Measurements from ENCODE around the gene SLC35D1.
A peak's percentile ranks its signal among the peaks of the same experiment; 100 is the strongest.
"Not testable (repeated sequence)": the region's sequence is repeated elsewhere in the genome, so short reads cannot be mapped to it uniquely, and the experiment has no call there.

The SLC35D1 gene

GRCh38 chr1:67077593-67077992, 23.6 kb upstream of the SLC35D1 start:
- Histone ChIP-seq H3K4me1 (ENCODE audit: control insufficient read depth, insufficient read depth, low read length) (no peaks in the 10 kb centered on the region), H3K27me3 (ENCODE audit: control insufficient read depth, insufficient read depth, low read length, poor library complexity, severe bottlenecking) (no peaks in the 10 kb centered on the region), H3K36me3 (ENCODE audit: control insufficient read depth, insufficient read depth, low read length) (no peaks in the 10 kb centered on the region), H3K9me3 (ENCODE audit: control insufficient read depth, low read length) (peaks cover 2% of the 10 kb centered on the region), H3K4me3 (ENCODE audit: insufficient read depth, low read depth, low read length) (no peak overlapping the region), H3K27ac (ENCODE audit: insufficient read depth, low read depth, low read length, poor library complexity, severe bottlenecking) (no peak overlapping the region)
- 89 to 94% methylated on average over 1 of the region's 1 CpG for WGBS, 2 experiments

- WGBS, 2 experiments: 71 to 94% methylated on average over 1 of the region's 1 CpG
- Histone ChIP-seq H3K36me3 (ENCODE audit: control insufficient read depth, insufficient read depth, low read length) (no peaks in the 10 kb centered on the region), H3K4me1 (ENCODE audit: control insufficient read depth, insufficient read depth, low read length) (no peaks in the 10 kb centered on the region), H3K27me3 (ENCODE audit: control insufficient read depth, insufficient read depth, low read length, poor library complexity, severe bottlenecking) (no peaks in the 10 kb centered on the region), H3K9me3 (ENCODE audit: control insufficient read depth, low read length) (peaks cover 2% of the 10 kb centered on the region), H3K27ac (ENCODE audit: insufficient read depth, low read depth, low read length, poor library complexity, severe bottlenecking) (no peak overlapping the region), H3K4me3 (ENCODE audit: insufficient read depth, low read depth, low read length) (no peak overlapping the region)
These were observed 18.8 kb upstream of the SLC35D1 start for GRCh38 chr1:67072749-67073148.

GRCh38 chr1:67067655-67068054, 13.7 kb upstream of the SLC35D1 start:
- H3K36me3 ChIP-seq (ENCODE audit: control insufficient read depth, insufficient read depth, low read length); H3K4me3 ChIP-seq (ENCODE audit: insufficient read depth, low read depth, low read length); H3K27ac ChIP-seq (ENCODE audit: insufficient read depth, low read depth, low read length, poor library complexity, severe bottlenecking); H3K4me1 ChIP-seq (ENCODE audit: control insufficient read depth, insufficient read depth, low read length); H3K9me3 ChIP-seq (ENCODE audit: control insufficient read depth, low read length); H3K27me3 ChIP-seq (ENCODE audit: control insufficient read depth, insufficient read depth, low read length, poor library complexity, severe bottlenecking): not testable (repeated sequence)
- 62 to 65% methylated on average over 3 of the region's 3 CpGs for WGBS, 2 experiments

DNA sequence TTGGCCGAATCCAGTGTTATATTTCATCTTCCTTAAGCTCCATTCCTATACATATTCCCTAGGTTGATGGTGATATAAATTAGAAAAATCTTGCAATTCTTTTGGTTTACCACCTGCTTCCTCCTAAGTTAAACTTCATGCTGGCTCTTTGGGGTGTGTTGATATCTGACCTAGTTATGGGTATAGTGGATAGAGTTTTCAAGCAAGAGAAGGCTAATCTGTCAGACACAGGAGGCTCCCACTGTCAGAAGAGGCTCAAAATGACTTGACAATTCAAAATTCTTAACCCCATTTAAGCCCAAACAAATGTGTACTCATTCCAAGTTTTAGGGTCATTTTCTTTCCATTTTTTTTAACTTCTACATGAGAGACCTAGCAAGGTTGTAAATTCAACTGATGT, 8.5 kb upstream of the SLC35D1 start:
- H3K4me1 ChIP-seq (ENCODE audit: control insufficient read depth, insufficient read depth, low read length): peaks cover 4% of the 10 kb centered on the region
- no peak overlapping the region for H3K27ac ChIP-seq (ENCODE audit: insufficient read depth, low read depth, low read length, poor library complexity, severe bottlenecking)
- WGBS, 2 experiments: 50 to 100% methylated on average over 1 of the region's 1 CpG
- H3K4me3 ChIP-seq (ENCODE audit: insufficient read depth, low read depth, low read length): no peak overlapping the region
- H3K36me3 ChIP-seq (ENCODE audit: control insufficient read depth, insufficient read depth, low read length): no peaks in the 10 kb centered on the region
- no peaks in the 10 kb centered on the region for H3K27me3 ChIP-seq (ENCODE audit: control insufficient read depth, insufficient read depth, low read length, poor library complexity, severe bottlenecking)
- H3K9me3 ChIP-seq (ENCODE audit: control insufficient read depth, low read length): peaks cover 3% of the 10 kb centered on the region

GRCh38 chr1:67061266-67061665, 7.3 kb upstream of the SLC35D1 start:
- Histone ChIP-seq H3K27me3 (ENCODE audit: control insufficient read depth, insufficient read depth, low read length, poor library complexity, severe bottlenecking) (no peaks in the 10 kb centered on the region), H3K36me3 (ENCODE audit: control insufficient read depth, insufficient read depth, low read length) (no peaks in the 10 kb centered on the region), H3K9me3 (ENCODE audit: control insufficient read depth, low read length) (no peaks in the 10 kb centered on the region), H3K4me1 (ENCODE audit: control insufficient read depth, insufficient read depth, low read length) (peaks cover 4% of the 10 kb centered on the region), H3K27ac (ENCODE audit: insufficient read depth, low read depth, low read length, poor library complexity, severe bottlenecking) (no peak overlapping the region), H3K4me3 (ENCODE audit: insufficient read depth, low read depth, low read length) (no peak overlapping the region)
- WGBS, 2 experiments: 90 to 94% methylated on average over 2 of the region's 2 CpGs

- peaks cover 4% of the 10 kb centered on the region for H3K4me1 ChIP-seq (ENCODE audit: control insufficient read depth, insufficient read depth, low read length)
- WGBS, 2 experiments: 92 to 95% methylated on average over 2 of the region's 2 CpGs
- no peaks in the 10 kb centered on the region for H3K36me3 ChIP-seq (ENCODE audit: control insufficient read depth, insufficient read depth, low read length)
- H3K9me3 ChIP-seq (ENCODE audit: control insufficient read depth, low read length): no peaks in the 10 kb centered on the region
- H3K27me3 ChIP-seq (ENCODE audit: control insufficient read depth, insufficient read depth, low read length, poor library complexity, severe bottlenecking): no peaks in the 10 kb centered on the region
- H3K4me3 ChIP-seq (ENCODE audit: insufficient read depth, low read depth, low read length): no peak overlapping the region
- H3K27ac ChIP-seq (ENCODE audit: insufficient read depth, low read depth, low read length, poor library complexity, severe bottlenecking): no peak overlapping the region
These were observed 6.9 kb upstream of the SLC35D1 start for GRCh38 chr1:67060811-67061218.

DNA sequence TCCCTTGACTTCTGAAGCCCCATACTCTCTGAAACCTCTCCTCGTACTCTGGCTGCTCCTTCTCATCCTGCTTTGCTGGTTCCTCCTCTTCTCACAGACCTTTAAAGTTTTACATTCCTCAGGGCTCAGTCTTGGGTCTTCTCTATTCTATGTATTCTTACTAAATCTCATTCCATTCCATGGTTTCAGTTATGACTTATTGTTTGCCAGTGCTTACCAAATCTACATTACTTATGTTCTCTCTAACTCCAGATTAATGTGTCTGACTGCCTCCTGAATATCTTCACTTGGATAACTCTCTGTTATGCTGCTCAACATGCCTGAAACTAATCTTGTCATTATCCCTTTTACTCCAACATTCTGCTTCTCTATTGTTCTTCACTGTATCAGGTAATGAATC, 5.4 kb upstream of the SLC35D1 start:
- WGBS, 2 experiments: 92 to 95% methylated on average over 1 of the region's 1 CpG
- Histone ChIP-seq H3K4me3 (ENCODE audit: insufficient read depth, low read depth, low read length) (no peak overlapping the region), H3K27ac (ENCODE audit: insufficient read depth, low read depth, low read length, poor library complexity, severe bottlenecking) (no peak overlapping the region), H3K27me3 (ENCODE audit: control insufficient read depth, insufficient read depth, low read length, poor library complexity, severe bottlenecking) (no peaks in the 10 kb centered on the region), H3K36me3 (ENCODE audit: control insufficient read depth, insufficient read depth, low read length) (no peaks in the 10 kb centered on the region), H3K9me3 (ENCODE audit: control insufficient read depth, low read length) (no peaks in the 10 kb centered on the region), H3K4me1 (ENCODE audit: control insufficient read depth, insufficient read depth, low read length) (peaks cover 4% of the 10 kb centered on the region)

DNA sequence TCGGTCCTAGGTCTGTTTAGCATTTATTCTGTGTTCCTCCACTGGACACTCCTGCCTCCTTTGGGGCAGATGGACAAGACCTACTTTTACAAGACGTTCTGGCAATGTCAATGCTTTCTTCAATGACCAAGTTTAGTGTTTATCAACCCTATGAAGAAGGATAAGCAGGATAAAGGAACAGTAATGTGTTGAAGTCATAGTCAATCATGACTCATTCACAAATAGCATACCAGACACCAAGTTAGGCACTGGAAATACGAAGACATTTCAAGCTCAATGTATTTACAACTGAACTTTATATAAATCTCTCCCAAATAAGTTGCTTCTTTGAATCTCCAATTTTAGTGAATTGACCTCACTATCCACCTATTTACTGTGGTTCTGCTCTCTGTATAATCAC, 4.8 kb upstream of the SLC35D1 start:
- Histone ChIP-seq H3K4me3 (ENCODE audit: insufficient read depth, low read depth, low read length) (no peak overlapping the region), H3K27ac (ENCODE audit: insufficient read depth, low read depth, low read length, poor library complexity, severe bottlenecking) (no peak overlapping the region), H3K9me3 (ENCODE audit: control insufficient read depth, low read length) (no peaks in the 10 kb centered on the region), H3K4me1 (ENCODE audit: control insufficient read depth, insufficient read depth, low read length) (peaks cover 4% of the 10 kb centered on the region), H3K36me3 (ENCODE audit: control insufficient read depth, insufficient read depth, low read length) (no peaks in the 10 kb centered on the region), H3K27me3 (ENCODE audit: control insufficient read depth, insufficient read depth, low read length, poor library complexity, severe bottlenecking) (no peaks in the 10 kb centered on the region)
- 86 to 88% methylated on average over 3 of the region's 3 CpGs for WGBS, 2 experiments

- H3K4me3 ChIP-seq (ENCODE audit: insufficient read depth, low read depth, low read length): no peak overlapping the region
- H3K9me3 ChIP-seq (ENCODE audit: control insufficient read depth, low read length): no peaks in the 10 kb centered on the region
- peaks cover 4% of the 10 kb centered on the region for H3K4me1 ChIP-seq (ENCODE audit: control insufficient read depth, insufficient read depth, low read length)
- no peak overlapping the region for H3K27ac ChIP-seq (ENCODE audit: insufficient read depth, low read depth, low read length, poor library complexity, severe bottlenecking)
- 62 to 63% methylated on average over 1 of the region's 1 CpG for WGBS, 2 experiments
- no peaks in the 10 kb centered on the region for H3K36me3 ChIP-seq (ENCODE audit: control insufficient read depth, insufficient read depth, low read length)
- H3K27me3 ChIP-seq (ENCODE audit: control insufficient read depth, insufficient read depth, low read length, poor library complexity, severe bottlenecking): no peaks in the 10 kb centered on the region
These were observed 4.3 kb upstream of the SLC35D1 start for GRCh38 chr1:67058242-67058641.

DNA sequence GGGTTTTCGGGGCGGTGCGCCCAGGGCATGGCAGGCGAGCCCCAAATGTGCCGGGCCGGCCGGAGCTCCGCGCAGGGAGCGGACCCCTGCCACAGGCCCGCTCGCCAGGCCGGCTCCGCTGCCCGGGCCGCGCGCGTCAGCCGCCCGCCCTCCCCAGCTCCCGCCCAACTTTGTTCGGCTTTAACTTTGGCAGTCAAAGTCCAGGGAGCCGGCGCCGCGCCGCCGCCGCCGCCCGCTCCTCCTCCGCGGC, 488 bp downstream of the SLC35D1 start:
- peaks cover 3% of the 10 kb centered on the region for H3K36me3 ChIP-seq (ENCODE audit: control insufficient read depth, insufficient read depth, low read length)
- 0% methylated on average over 34 of the region's 34 CpGs for WGBS, 2 experiments
- H3K4me1 ChIP-seq (ENCODE audit: control insufficient read depth, insufficient read depth, low read length): no peaks in the 10 kb centered on the region
- H3K27ac ChIP-seq (ENCODE audit: insufficient read depth, low read depth, low read length, poor library complexity, severe bottlenecking): peak overlapping the region; percentile 90
- H3K4me3 ChIP-seq (ENCODE audit: insufficient read depth, low read depth, low read length): peak overlapping the region; percentile 88
- H3K27me3 ChIP-seq (ENCODE audit: control insufficient read depth, insufficient read depth, low read length, poor library complexity, severe bottlenecking): no peaks in the 10 kb centered on the region
- H3K9me3 ChIP-seq (ENCODE audit: control insufficient read depth, low read length): no peaks in the 10 kb centered on the region

- Histone ChIP-seq H3K9me3 (ENCODE audit: control insufficient read depth, low read length) (no peaks in the 10 kb centered on the region), H3K4me3 (ENCODE audit: insufficient read depth, low read depth, low read length) (peak overlapping the region; percentile 88), H3K27ac (ENCODE audit: insufficient read depth, low read depth, low read length, poor library complexity, severe bottlenecking) (no peak overlapping the region), H3K27me3 (ENCODE audit: control insufficient read depth, insufficient read depth, low read length, poor library complexity, severe bottlenecking) (no peaks in the 10 kb centered on the region), H3K36me3 (ENCODE audit: control insufficient read depth, insufficient read depth, low read length) (peaks cover 3% of the 10 kb centered on the region), H3K4me1 (ENCODE audit: control insufficient read depth, insufficient read depth, low read length) (no peaks in the 10 kb centered on the region)
- 8 to 9% methylated on average over 25 of the region's 25 CpGs for WGBS, 2 experiments
These were observed 1.0 kb downstream of the SLC35D1 start for GRCh38 chr1:67052741-67053534.
